ENCODE measurements around the gene NT5E.

NT5E gene

DNA sequence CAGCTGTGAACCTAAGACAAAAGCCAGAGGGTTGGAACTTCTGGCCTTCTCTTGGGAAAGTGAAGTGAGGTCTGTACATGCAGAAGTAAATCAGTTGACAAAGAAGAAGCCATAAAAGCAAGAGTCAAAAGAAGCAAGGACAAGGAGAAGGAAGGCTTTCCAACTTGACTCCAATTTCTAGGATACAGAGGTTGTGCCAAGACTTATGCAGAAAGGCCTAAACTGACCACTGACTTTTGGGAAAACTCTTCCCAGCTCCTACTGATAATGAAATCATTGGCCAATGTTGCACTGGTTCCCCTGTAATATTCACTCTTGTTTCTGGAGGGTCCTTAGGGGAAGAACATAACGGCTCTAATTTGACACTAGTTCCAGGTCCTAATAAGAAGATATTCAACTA, 29.3 kb upstream of the NT5E start:
- H3K4me3 ChIP-seq (replicated peaks in 1 of 2; ENCODE audit: low read depth in 2 of 2, low read length in 2 of 2) = no peak overlapping the region
- TF ChIP-seq, protein P1, sequence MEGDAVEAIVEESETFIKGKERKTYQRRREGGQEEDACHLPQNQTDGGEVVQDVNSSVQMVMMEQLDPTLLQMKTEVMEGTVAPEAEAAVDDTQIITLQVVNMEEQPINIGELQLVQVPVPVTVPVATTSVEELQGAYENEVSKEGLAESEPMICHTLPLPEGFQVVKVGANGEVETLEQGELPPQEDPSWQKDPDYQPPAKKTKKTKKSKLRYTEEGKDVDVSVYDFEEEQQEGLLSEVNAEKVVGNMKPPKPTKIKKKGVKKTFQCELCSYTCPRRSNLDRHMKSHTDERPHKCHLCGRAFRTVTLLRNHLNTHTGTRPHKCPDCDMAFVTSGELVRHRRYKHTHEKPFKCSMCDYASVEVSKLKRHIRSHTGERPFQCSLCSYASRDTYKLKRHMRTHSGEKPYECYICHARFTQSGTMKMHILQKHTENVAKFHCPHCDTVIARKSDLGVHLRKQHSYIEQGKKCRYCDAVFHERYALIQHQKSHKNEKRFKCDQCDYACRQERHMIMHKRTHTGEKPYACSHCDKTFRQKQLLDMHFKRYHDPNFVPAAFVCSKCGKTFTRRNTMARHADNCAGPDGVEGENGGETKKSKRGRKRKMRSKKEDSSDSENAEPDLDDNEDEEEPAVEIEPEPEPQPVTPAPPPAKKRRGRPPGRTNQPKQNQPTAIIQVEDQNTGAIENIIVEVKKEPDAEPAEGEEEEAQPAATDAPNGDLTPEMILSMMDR (IDR thresholded peaks at IDR 0.05; ENCODE audit: low read depth, low read length) = no peak
- DNase-seq (ENCODE audit: low read depth in 2 of 2) = no peak

DNA sequence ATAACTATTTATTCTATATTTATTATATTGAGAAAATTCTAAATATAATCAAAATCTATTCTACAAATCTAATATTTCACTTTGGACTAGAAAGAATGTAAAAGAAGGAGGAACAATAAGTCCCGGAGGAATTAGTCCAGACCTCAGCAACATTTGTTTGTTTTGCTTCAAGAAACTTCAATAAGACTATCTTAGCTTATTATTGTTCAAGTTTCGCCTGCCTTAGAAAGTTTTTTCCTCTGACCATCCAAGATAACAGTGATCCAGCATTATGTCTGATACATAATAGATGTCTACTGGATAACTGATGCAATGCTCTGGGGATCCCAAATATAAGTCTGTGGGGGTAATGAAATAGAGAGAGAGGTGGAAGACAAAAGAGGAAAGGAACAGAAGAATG, 28.7 kb upstream of the NT5E start:
- TF ChIP-seq, protein P1 (IDR thresholded peaks at IDR 0.05; ENCODE audit: low read depth, low read length) = no peak
- no peak overlapping the region for H3K4me3 ChIP-seq (replicated peaks in 1 of 2; ENCODE audit: low read depth in 2 of 2, low read length in 2 of 2)
- DNase-seq (ENCODE audit: low read depth in 2 of 2) = no peak

DNA sequence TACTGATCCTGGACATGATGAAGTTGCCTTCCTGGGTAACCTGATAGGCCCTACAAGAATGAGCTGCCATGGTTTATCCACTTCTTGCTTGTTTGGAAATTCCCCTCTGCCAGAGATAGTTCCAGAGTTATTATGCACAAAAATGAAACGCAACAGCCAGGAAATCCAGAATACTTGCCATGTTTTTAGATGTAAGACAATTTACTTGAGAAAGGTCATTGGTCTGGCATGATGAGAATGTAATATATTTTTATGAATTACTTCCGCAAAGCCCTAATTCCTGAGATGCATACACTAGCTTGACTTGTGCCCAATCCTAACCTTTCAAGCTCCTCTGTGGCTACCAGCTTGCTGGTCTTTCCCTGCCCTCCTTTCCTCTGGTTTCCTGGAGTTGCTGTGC, 27.9 kb upstream of the NT5E start:
- TF ChIP-seq, protein P1 (IDR thresholded peaks at IDR 0.05; ENCODE audit: low read depth, low read length) = no peak
- peak in 1 of 2 donors; percentile 54 for DNase-seq (ENCODE audit: low read depth in 2 of 2)
- no peak overlapping the region for H3K4me3 ChIP-seq (replicated peaks in 1 of 2; ENCODE audit: low read depth in 2 of 2, low read length in 2 of 2)

DNA sequence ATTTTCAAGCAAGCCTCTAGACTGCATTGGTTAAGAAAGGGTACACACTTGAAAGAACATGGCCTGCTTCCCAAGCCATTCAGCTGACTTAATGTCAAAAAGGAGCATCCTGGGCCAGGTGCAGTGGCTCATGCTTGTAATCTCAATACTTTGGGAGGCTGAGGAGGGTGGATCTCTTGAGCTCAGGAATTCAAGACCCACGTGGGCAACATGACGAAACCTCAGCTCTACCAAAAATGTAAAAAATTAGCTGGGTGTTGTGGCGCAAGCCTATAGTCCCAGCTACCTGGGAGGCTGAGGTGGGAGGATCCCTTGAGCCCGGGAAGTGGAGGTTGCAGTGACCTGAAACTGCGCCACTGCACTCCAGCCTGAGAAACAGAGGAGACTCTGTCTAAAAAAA, 26.9 kb upstream of the NT5E start:
- TF ChIP-seq, protein P1 (IDR thresholded peaks at IDR 0.05; ENCODE audit: low read depth, low read length) = no peak
- H3K4me3 ChIP-seq (replicated peaks in 1 of 2; ENCODE audit: low read depth in 2 of 2, low read length in 2 of 2) = no peak overlapping the region
- no peak for DNase-seq (ENCODE audit: low read depth in 2 of 2)

DNA sequence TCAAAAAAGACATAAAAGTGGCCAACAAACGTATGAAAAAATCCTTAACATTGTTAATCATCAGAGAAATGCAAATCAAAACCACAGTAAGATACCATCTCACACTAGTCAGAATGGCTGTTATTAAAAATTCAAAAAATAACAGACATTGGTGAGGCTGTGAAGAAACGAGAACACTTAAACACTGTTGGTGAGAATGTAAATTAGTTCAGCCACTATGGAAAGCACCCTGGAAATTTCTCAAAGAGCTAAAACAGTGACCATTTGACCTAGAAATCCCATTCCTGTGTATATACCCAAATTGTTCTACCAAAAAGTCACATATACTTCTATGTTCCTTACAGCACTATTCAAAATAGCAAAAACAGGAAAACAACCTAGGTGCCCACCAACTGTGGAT, 24.9 kb upstream of the NT5E start:
- no peak for DNase-seq (ENCODE audit: low read depth in 2 of 2)
- no peak overlapping the region for H3K4me3 ChIP-seq (replicated peaks in 1 of 2; ENCODE audit: low read depth in 2 of 2, low read length in 2 of 2)
- TF ChIP-seq, protein P1 (IDR thresholded peaks at IDR 0.05; ENCODE audit: low read depth, low read length) = no peak

DNA sequence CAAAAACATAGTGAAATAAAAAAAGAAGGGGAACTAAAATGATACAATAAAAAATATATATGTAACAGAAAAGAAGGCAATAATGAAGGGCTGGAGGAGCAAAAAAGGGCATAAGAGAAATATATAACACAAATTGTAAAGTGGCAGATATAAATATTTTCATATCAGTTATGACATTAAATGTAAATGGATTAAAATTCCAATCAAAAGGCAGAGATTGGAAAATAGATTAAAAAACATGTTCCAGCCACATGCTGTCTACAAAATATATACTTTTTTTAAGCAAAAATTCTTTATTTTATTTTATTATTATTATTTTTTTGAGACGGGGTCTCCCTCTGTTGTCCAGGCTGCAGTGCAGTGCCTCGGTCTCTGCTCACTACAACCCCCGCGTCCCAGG, 23.9 kb upstream of the NT5E start:
- no peak for DNase-seq (ENCODE audit: low read depth in 2 of 2)
- TF ChIP-seq, protein P1 (IDR thresholded peaks at IDR 0.05; ENCODE audit: low read depth, low read length) = no peak
- H3K4me3 ChIP-seq (replicated peaks in 1 of 2; ENCODE audit: low read depth in 2 of 2, low read length in 2 of 2) = no peak overlapping the region

DNA sequence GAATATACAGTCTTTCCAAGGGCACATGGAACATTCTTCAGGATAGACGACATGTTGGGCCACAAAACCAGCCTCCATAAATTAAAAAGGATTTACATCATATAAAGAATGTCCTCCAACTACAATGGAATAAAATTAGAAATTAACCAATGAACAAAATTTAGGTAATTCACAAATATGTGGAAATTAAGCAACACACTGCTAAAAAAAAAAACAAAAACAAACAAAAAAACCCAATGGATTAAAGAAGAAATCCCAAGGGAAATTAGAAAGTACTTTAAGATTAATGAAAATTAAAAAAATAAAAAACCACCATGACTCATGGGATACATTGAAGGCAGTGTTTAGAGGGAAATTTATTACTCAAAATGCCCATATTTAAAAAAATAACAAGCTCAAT, 21.4 kb upstream of the NT5E start:
- TF ChIP-seq, protein P1 (IDR thresholded peaks at IDR 0.05; ENCODE audit: low read depth, low read length) = no peak
- no peak for DNase-seq (ENCODE audit: low read depth in 2 of 2)
- H3K4me3 ChIP-seq (replicated peaks in 1 of 2; ENCODE audit: low read depth in 2 of 2, low read length in 2 of 2) = no peak overlapping the region
